ENCODE measurements around the gene HABP2.

GRCh38 chr10:113515601-113516000, 37.3 kb upstream of the HABP2 start:
- no peak for TF ChIP-seq CTCF (IDR thresholded peaks at IDR 0.05; ENCODE audit: poor library complexity, severe bottlenecking)
- no peak for TF ChIP-seq MXI1 (conservative IDR thresholded peaks at IDR 0.05; ENCODE audit: poor library complexity, severe bottlenecking)
- TF ChIP-seq POLR2AphosphoS5 (IDR thresholded peaks at IDR 0.05), result no peak
- TF ChIP-seq EZH2 (IDR thresholded peaks at IDR 0.05; ENCODE audit: borderline replicate concordance, insufficient read depth, low read length, poor library complexity, severe bottlenecking), result no peak
- no peak for TF ChIP-seq RAD21 (conservative IDR thresholded peaks at IDR 0.05)
